Colonic mucosa (tissue), 4 donors: ENCODE results near the gene PATZ1. TPM values are rescaled to one million over a fixed set of nuclear protein-coding genes. Genes with fewer than 3 reads are reported as not detected.

Source experiments
- DNase-seq: peaks from one replicate; pipeline ENCODE4 v3.0.0-alpha.2; 2020
- H3K27ac ChIP-seq: fragments of 200-600 bp; one replicate; pipeline ENCODE4 v1.8.0; 2021
- H3K27me3 ChIP-seq: fragments of 200-600 bp; one replicate; pipeline ENCODE4 v1.8.0; 2021
- H3K36me3 ChIP-seq: fragments of 200-600 bp; one replicate; pipeline ENCODE4 v1.8.0; 2021
- H3K4me1 ChIP-seq: fragments of 200-600 bp; one replicate; pipeline ENCODE4 v1.8.0; 2021; ENCODE audit warnings: mild to moderate bottlenecking
- H3K4me3 ChIP-seq: fragments of 200-600 bp; one replicate; pipeline ENCODE4 v1.8.0; 2021
- H3K9ac ChIP-seq, 2 donors: one replicate each; pipeline ENCODE4 v1.7.0; 2013; ENCODE audit warnings: control low read depth in 2 of 2, low read depth in 2 of 2, low read length in 2 of 2
- H3K9me3 ChIP-seq: fragments of 200-600 bp; one replicate; pipeline ENCODE4 v1.8.0; 2021
- intact Hi-C: fragments of 100-400 bp; cut with DNase I; formaldehyde crosslinking; loops from one replicate; pipeline ENCODE4 v1.14.1; 2022
- total RNA-seq, 2 donors: library from RNA; stranded (reverse); fragmentation: NEBNext Ultra II Directional in 1 of 2; extraction: Animal tissue kit (Norgen Biotek cat#: 25700) in 1 of 2; gene quantifications; one replicate each; pipeline ENCODE4 v1.2.1, GENCODE V29; 2021
- TF ChIP-seq, protein P1 (sequence below): fragments of 200-600 bp; IDR thresholded peaks from one replicate; pipeline ENCODE4 v1.8.0; 2022; ENCODE audit warnings: antibody characterized with exemption, mild to moderate bottlenecking
- donor health status: healthy.
- donor health status: DM: no; HTN: no; CAD: no.
- donor health status: DM: no; HTN: no; CAD: no.

Gene PATZ1
- total RNA-seq, 2 donors from 2014 or later: 13.8 to 17.9 TPM

DNA sequence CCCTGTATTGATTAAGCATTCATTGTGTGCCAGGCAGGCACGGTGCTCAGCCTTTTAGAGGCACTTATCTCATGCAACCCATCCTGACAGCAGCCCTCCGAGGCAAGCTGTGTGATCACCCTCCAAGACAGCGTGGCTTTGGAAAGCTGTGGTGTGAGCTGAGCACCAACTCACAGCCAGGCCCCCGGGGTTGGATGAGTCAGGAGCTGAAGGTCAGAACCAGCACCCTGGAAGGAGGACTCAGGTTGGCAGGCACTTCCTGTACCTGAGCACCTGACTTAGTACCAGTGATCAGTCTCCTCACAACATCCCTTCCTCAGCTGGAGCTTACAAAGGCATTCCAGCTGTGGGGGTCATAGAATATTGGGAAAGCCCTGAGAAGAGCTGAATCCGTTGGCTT lies 9.0 kb downstream of the PATZ1 start:
- H3K4me1 ChIP-seq: peaks cover under 1% of the 10 kb centered on the region

DNA sequence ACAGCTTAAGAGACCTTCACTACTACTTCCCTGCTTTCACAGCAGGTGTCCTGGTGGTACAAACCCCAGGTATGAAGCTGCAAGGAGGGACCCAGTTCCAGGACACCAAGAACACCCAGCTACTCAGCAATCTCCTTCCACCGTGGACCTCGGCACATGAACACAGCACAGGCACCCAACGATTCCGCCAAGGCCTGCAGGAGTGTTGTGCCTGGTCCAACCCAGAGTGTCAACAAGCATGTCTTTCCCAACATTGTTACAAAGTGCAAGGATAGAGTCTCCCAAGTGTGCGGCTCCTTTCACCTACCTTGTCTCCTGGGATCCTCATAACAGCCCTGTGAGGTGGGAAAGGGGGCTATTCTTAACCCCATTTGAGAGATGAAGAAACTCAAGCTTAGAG lies 11.8 kb downstream of the PATZ1 start:
- DNase-seq: no peak
- H3K36me3 ChIP-seq: no peaks in the 10 kb centered on the region
- H3K9ac ChIP-seq: no peak overlapping the region
- intact Hi-C loops: no loop called here
- no peak overlapping the region for H3K4me3 ChIP-seq
- no peaks in the 10 kb centered on the region for H3K27me3 ChIP-seq
- H3K27ac ChIP-seq: no peak overlapping the region
- TF ChIP-seq, protein P1, sequence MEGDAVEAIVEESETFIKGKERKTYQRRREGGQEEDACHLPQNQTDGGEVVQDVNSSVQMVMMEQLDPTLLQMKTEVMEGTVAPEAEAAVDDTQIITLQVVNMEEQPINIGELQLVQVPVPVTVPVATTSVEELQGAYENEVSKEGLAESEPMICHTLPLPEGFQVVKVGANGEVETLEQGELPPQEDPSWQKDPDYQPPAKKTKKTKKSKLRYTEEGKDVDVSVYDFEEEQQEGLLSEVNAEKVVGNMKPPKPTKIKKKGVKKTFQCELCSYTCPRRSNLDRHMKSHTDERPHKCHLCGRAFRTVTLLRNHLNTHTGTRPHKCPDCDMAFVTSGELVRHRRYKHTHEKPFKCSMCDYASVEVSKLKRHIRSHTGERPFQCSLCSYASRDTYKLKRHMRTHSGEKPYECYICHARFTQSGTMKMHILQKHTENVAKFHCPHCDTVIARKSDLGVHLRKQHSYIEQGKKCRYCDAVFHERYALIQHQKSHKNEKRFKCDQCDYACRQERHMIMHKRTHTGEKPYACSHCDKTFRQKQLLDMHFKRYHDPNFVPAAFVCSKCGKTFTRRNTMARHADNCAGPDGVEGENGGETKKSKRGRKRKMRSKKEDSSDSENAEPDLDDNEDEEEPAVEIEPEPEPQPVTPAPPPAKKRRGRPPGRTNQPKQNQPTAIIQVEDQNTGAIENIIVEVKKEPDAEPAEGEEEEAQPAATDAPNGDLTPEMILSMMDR: no peak
- no peaks in the 10 kb centered on the region for H3K4me1 ChIP-seq
- no peaks in the 10 kb centered on the region for H3K9me3 ChIP-seq

More for the DNA sequence above, 9.0 kb downstream of the PATZ1 start:
- no peak overlapping the region for H3K4me3 ChIP-seq
- TF ChIP-seq, protein P1: no peak
- no peak overlapping the region for H3K9ac ChIP-seq
- intact Hi-C loops: no loop called here
- no peaks in the 10 kb centered on the region for H3K9me3 ChIP-seq
- no peaks in the 10 kb centered on the region for H3K36me3 ChIP-seq
- no peak overlapping the region for H3K27ac ChIP-seq
- no peaks in the 10 kb centered on the region for H3K27me3 ChIP-seq
- DNase-seq: no peak

DNA sequence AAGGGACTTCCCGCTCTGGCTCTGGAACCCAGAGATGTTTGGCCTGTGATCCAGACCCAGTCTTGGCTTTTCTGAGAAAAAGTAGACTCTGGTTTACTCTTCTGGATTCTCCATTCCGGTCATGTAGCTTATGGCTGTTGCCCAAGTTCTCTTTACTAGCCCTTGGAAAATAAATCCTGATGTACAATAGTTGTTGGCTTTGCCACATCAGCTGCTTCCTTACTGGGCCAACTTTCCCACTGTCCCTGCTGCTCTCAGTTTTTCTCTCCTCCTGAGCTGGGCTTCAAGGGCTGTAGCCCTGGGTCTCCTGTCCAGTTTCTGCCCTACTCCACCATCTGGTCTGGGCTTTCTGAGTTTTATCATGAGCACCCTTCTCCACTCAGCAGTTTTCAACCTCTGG lies 12.5 kb downstream of the PATZ1 start:
- H3K27ac ChIP-seq: no peak overlapping the region
- no peak overlapping the region for H3K9ac ChIP-seq
- H3K36me3 ChIP-seq: no peaks in the 10 kb centered on the region

DNA sequence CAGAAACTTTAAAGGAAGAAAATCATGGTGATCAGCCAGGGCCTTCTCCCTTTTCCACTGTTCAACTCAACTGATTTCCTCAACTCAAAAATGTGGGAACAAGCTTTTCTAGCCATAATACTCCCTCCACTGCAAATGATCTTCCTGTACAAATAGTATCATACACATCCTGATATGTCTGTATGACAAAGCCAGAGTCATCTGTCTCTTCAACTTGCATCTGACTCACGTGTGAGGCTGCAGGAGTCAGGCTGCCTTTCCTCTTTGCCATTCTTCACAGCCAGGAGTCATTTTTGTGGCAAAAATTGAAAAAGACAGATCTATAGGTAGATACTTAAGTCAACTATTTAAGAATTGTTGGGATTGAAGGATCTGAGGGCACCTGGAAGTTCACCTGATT lies 13.3 kb downstream of the PATZ1 start:
- Histone ChIP-seq H3K27ac (no peak overlapping the region), H3K4me3 (no peak overlapping the region), H3K9ac (no peak overlapping the region), H3K27me3 (no peaks in the 10 kb centered on the region), H3K4me1 (no peaks in the 10 kb centered on the region), H3K9me3 (no peaks in the 10 kb centered on the region), H3K36me3 (no peaks in the 10 kb centered on the region)
- intact Hi-C loops: no loop called here
- TF ChIP-seq, protein P1: no peak
- DNase-seq: no peak

More for the DNA sequence above, 12.5 kb downstream of the PATZ1 start:
- TF ChIP-seq, protein P1: no peak
- intact Hi-C loops: no loop called here
- no peaks in the 10 kb centered on the region for H3K27me3 ChIP-seq
- H3K9me3 ChIP-seq: no peaks in the 10 kb centered on the region
- no peak for DNase-seq
- H3K4me3 ChIP-seq: no peak overlapping the region
- H3K4me1 ChIP-seq: no peaks in the 10 kb centered on the region

DNA sequence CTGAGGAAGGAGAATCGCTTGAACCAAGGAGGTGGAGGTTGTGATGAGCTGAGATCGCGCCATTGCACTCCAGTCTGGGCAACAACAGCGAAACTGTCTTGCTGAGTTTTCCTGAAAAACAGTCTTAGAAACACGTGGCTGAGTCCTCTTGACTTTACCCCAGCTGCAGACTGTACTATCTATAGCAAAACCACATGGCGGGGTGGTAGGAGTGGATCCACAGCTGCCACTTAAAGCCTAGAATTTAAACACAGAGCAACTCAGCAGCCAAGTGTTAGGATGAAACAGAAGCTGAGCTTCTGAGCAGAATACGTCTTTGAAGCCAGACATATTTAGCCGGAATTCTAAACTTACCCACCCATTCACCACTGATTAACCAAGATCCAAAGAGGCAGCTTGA lies 14.1 kb downstream of the PATZ1 start:
- no peak overlapping the region for H3K27ac ChIP-seq
- H3K9me3 ChIP-seq: no peaks in the 10 kb centered on the region
- H3K9ac ChIP-seq: no peak overlapping the region
- no peaks in the 10 kb centered on the region for H3K27me3 ChIP-seq
- intact Hi-C loops: no loop called here
- DNase-seq: no peak
- no peak overlapping the region for H3K4me3 ChIP-seq
- H3K36me3 ChIP-seq: no peaks in the 10 kb centered on the region
- H3K4me1 ChIP-seq: no peaks in the 10 kb centered on the region
- TF ChIP-seq, protein P1: no peak
